ENCODE data around the gene SSPN. TPM values are rescaled to one million over a fixed set of nuclear protein-coding genes. Genes with fewer than 3 reads are reported as not detected.
A peak's percentile ranks its signal among the peaks of the same experiment; 100 is the strongest.

SSPN gene
- total RNA-seq, 1 donor from 2014 or later = 0.91 TPM

- H3K4me1 Mint-ChIP-seq (ENCODE audit: low read depth, unreplicated experiment) = no peaks in the 10 kb centered on the region
- no peaks in the 10 kb centered on the region for H3K9me3 Mint-ChIP-seq (ENCODE audit: unreplicated experiment)
- H3K4me3 Mint-ChIP-seq (ENCODE audit: unreplicated experiment) = no peak overlapping the region
- no peaks in the 10 kb centered on the region for H3K36me3 Mint-ChIP-seq (ENCODE audit: unreplicated experiment)
- no peak overlapping the region for H3K27ac Mint-ChIP-seq (ENCODE audit: unreplicated experiment)
- H3K27me3 Mint-ChIP-seq (ENCODE audit: unreplicated experiment) = peaks cover 1% of the 10 kb centered on the region
- TF ChIP-seq CTCF (IDR thresholded peaks at IDR 0.05; ENCODE audit: partially characterized antibody, unreplicated experiment) = no peak
- no peak for DNase-seq
Observed at GRCh38 chr12:26219736-26220135, 24.4 kb downstream of the SSPN start.

GRCh38 chr12:26224657-26225056 lies 29.3 kb downstream of the SSPN start:
- no peaks in the 10 kb centered on the region for H3K9me3 Mint-ChIP-seq (ENCODE audit: unreplicated experiment)
- no peak overlapping the region for H3K4me3 Mint-ChIP-seq (ENCODE audit: unreplicated experiment)
- TF ChIP-seq CTCF (IDR thresholded peaks at IDR 0.05; ENCODE audit: partially characterized antibody, unreplicated experiment) = no peak
- DNase-seq = no peak
- H3K27me3 Mint-ChIP-seq (ENCODE audit: unreplicated experiment) = peaks cover 1% of the 10 kb centered on the region
- H3K36me3 Mint-ChIP-seq (ENCODE audit: unreplicated experiment) = no peaks in the 10 kb centered on the region
- H3K27ac Mint-ChIP-seq (ENCODE audit: unreplicated experiment) = no peak overlapping the region
- H3K4me1 Mint-ChIP-seq (ENCODE audit: low read depth, unreplicated experiment) = peaks cover 8% of the 10 kb centered on the region

GRCh38 chr12:26226122-26226521 lies 30.7 kb downstream of the SSPN start:
- H3K36me3 Mint-ChIP-seq (ENCODE audit: unreplicated experiment) = no peaks in the 10 kb centered on the region
- DNase-seq = no peak
- H3K27ac Mint-ChIP-seq (ENCODE audit: unreplicated experiment) = no peak overlapping the region
- no peak for TF ChIP-seq CTCF (IDR thresholded peaks at IDR 0.05; ENCODE audit: partially characterized antibody, unreplicated experiment)
- H3K9me3 Mint-ChIP-seq (ENCODE audit: unreplicated experiment) = no peaks in the 10 kb centered on the region
- H3K4me1 Mint-ChIP-seq (ENCODE audit: low read depth, unreplicated experiment) = peaks cover 8% of the 10 kb centered on the region
- peaks cover 1% of the 10 kb centered on the region for H3K27me3 Mint-ChIP-seq (ENCODE audit: unreplicated experiment)
- peak overlapping the region; percentile 9 for H3K4me3 Mint-ChIP-seq (ENCODE audit: unreplicated experiment)

- peak; percentile 65 for DNase-seq
- Mint-ChIP-seq H3K4me1 (ENCODE audit: low read depth, unreplicated experiment) (peaks cover 8% of the 10 kb centered on the region), H3K27ac (ENCODE audit: unreplicated experiment) (peak overlapping the region; percentile 50), H3K36me3 (ENCODE audit: unreplicated experiment) (no peaks in the 10 kb centered on the region), H3K27me3 (ENCODE audit: unreplicated experiment) (peaks cover 1% of the 10 kb centered on the region), H3K4me3 (ENCODE audit: unreplicated experiment) (peak overlapping the region; percentile 80), H3K9me3 (ENCODE audit: unreplicated experiment) (no peaks in the 10 kb centered on the region)
- no peak for TF ChIP-seq CTCF (IDR thresholded peaks at IDR 0.05; ENCODE audit: partially characterized antibody, unreplicated experiment)
Observed at GRCh38 chr12:26226629-26227360, 31.4 kb downstream of the SSPN start.

- TF ChIP-seq CTCF (IDR thresholded peaks at IDR 0.05; ENCODE audit: partially characterized antibody, unreplicated experiment) = no peak
- peaks cover 1% of the 10 kb centered on the region for H3K27me3 Mint-ChIP-seq (ENCODE audit: unreplicated experiment)
- H3K36me3 Mint-ChIP-seq (ENCODE audit: unreplicated experiment) = no peaks in the 10 kb centered on the region
- peak overlapping the region; percentile 80 for H3K4me3 Mint-ChIP-seq (ENCODE audit: unreplicated experiment)
- H3K4me1 Mint-ChIP-seq (ENCODE audit: low read depth, unreplicated experiment) = peaks cover 10% of the 10 kb centered on the region
- no peak for DNase-seq
- no peaks in the 10 kb centered on the region for H3K9me3 Mint-ChIP-seq (ENCODE audit: unreplicated experiment)
- H3K27ac Mint-ChIP-seq (ENCODE audit: unreplicated experiment) = no peak overlapping the region
Observed at GRCh38 chr12:26227361-26227745, 32.0 kb downstream of the SSPN start.

Data from glutamatergic neuron (in vitro differentiated cells).